C4-2B (cell line): Measurements from ENCODE around the gene GAS6.

ENCODE experiments used
- H3K27ac ChIP-seq: fragments of 450-650 bp; 2 replicates; pipeline ENCODE4 v1.5.1; 2017
- ZFX ChIP-seq: fragments of 450-650 bp; IDR thresholded peaks from 2 replicates; pipeline ENCODE4 v1.6.1; 2017
- TF ChIP-seq, protein P1 (sequence below): fragments of 450-650 bp; conservative IDR thresholded peaks from 2 replicates; pipeline ENCODE4 v1.5.1; 2017; ENCODE audit warnings: mild to moderate bottlenecking

GAS6 gene

GRCh38 chr13:113848020-113848419, 15.9 kb downstream of the GAS6 start:
- TF ChIP-seq ZFX: no peak
- TF ChIP-seq, protein P1, sequence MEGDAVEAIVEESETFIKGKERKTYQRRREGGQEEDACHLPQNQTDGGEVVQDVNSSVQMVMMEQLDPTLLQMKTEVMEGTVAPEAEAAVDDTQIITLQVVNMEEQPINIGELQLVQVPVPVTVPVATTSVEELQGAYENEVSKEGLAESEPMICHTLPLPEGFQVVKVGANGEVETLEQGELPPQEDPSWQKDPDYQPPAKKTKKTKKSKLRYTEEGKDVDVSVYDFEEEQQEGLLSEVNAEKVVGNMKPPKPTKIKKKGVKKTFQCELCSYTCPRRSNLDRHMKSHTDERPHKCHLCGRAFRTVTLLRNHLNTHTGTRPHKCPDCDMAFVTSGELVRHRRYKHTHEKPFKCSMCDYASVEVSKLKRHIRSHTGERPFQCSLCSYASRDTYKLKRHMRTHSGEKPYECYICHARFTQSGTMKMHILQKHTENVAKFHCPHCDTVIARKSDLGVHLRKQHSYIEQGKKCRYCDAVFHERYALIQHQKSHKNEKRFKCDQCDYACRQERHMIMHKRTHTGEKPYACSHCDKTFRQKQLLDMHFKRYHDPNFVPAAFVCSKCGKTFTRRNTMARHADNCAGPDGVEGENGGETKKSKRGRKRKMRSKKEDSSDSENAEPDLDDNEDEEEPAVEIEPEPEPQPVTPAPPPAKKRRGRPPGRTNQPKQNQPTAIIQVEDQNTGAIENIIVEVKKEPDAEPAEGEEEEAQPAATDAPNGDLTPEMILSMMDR: no peak
- no peak overlapping the region for H3K27ac ChIP-seq

DNA sequence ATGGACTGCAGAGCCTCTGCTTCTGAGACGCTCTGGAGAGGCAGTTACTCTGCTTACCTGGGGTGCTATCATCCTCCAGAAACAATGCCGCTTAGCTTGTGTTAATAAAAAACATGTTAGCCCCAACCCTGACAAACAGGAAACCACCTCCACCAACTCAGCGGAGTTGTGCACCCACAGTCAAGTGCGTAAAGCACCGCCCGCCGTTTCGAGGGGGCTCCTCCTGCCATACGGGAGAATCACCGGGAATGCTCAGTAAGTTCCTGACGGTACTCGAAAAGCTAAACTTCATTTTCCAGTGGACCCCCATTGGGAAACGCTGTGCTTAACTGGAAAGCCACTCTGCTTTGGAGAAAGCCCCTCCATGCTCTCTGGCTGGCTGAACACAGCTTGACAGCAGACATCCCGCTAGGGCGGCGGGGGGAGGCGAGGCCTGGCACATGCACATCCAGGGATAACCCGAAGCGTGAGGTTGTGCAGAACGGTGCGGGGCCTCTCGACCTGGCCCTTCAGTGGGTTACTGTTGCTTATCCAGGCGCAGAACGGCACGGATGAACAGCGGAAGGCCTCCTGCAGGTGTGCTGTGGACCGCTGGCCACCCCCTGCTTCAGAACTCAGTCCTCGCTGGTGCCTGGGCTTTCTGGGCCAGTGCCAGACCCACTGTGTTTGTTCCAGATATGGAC, 17.1 kb downstream of the GAS6 start:
- TF ChIP-seq, protein P1: no peak
- no peak for TF ChIP-seq ZFX
- H3K27ac ChIP-seq: no peak overlapping the region

GRCh38 chr13:113845723-113846635, 17.9 kb downstream of the GAS6 start:
- TF ChIP-seq, protein P1: no peak
- no peak for TF ChIP-seq ZFX
- no peak overlapping the region for H3K27ac ChIP-seq

GRCh38 chr13:113845055-113845454, 18.8 kb downstream of the GAS6 start:
- TF ChIP-seq, protein P1: no peak
- TF ChIP-seq ZFX: no peak
- H3K27ac ChIP-seq: no peak overlapping the region

- no peak overlapping the region for H3K27ac ChIP-seq
Observed at GRCh38 chr13:113843864-113844556, 19.9 kb downstream of the GAS6 start.

GRCh38 chr13:113843063-113843654, 20.7 kb downstream of the GAS6 start:
- no peak overlapping the region for H3K27ac ChIP-seq
- TF ChIP-seq, protein P1: no peak
- no peak for TF ChIP-seq ZFX

More at GRCh38 chr13:113843864-113844556, 19.9 kb downstream of the GAS6 start:
- TF ChIP-seq, protein P1: no peak
